Measurements from ENCODE around the gene CCND3. TPM values are rescaled to one million over a fixed set of nuclear protein-coding genes. Genes with fewer than 3 reads are reported as not detected.

The CCND3 gene
- total RNA-seq, 2 experiments from 2014 or later, result 441 to 462 TPM

GRCh38 chr6:41894366-41895299, 47.0 kb downstream of the CCND3 start:
- H3K27me3 Mint-ChIP-seq (ENCODE audit: low read depth), result no peaks in the 10 kb centered on the region
- no peak overlapping the region for H3K4me3 Mint-ChIP-seq
- peaks cover 17% of the 10 kb centered on the region for H3K4me1 Mint-ChIP-seq (ENCODE audit: low read depth)
- H3K27ac Mint-ChIP-seq, result peak overlapping the region; percentile 78
- H3K36me3 Mint-ChIP-seq (ENCODE audit: low read depth), result no peaks in the 10 kb centered on the region
- POLR2A ChIA-PET, result interaction anchor here (1.0 to 3.3 kb wide), 7 partner anchors 26 to 156 kb away, joined by 3 to 12 read pairs (median 5); partner anchors contain the start of genes BYSL, MED20, TAF8 and TOMM6
- no peaks in the 10 kb centered on the region for H3K9me3 Mint-ChIP-seq (ENCODE audit: insufficient read depth)
- DNase-seq, result no peak
- ATAC-seq, result peak; percentile 57
- CTCF ChIA-PET, result interaction anchor here (0.9 to 2.8 kb wide), 9 partner anchors 15 to 210 kb away, joined by 3 to 11 read pairs (median 5); partner anchors contain the start of genes BYSL, MED20 and TOMM6

- Mint-ChIP-seq H3K36me3 (ENCODE audit: low read depth) (no peaks in the 10 kb centered on the region), H3K27ac (no peak overlapping the region), H3K27me3 (ENCODE audit: low read depth) (no peaks in the 10 kb centered on the region), H3K4me3 (no peak overlapping the region), H3K9me3 (ENCODE audit: insufficient read depth) (no peaks in the 10 kb centered on the region), H3K4me1 (ENCODE audit: low read depth) (peaks cover 17% of the 10 kb centered on the region)
- POLR2A ChIA-PET, result interaction anchor here (0.6 to 1.0 kb wide), 3 partner anchors 20 to 560 kb away, joined by 3 to 4 read pairs (median 3); no protein-coding TSS in a partner anchor
- CTCF ChIA-PET, result interaction anchor here (0.6 to 2.8 kb wide), 8 partner anchors 28 to 211 kb away, joined by 3 to 9 read pairs (median 6); partner anchors contain the start of genes BYSL, MED20 and TOMM6
- DNase-seq (no peak), ATAC-seq (no peak)
Observed at GRCh38 chr6:41892921-41893564, 48.6 kb downstream of the CCND3 start.

- no peaks in the 10 kb centered on the region for H3K27me3 Mint-ChIP-seq (ENCODE audit: low read depth)
- H3K9me3 Mint-ChIP-seq (ENCODE audit: insufficient read depth), result no peaks in the 10 kb centered on the region
- peaks cover under 1% of the 10 kb centered on the region for H3K4me1 Mint-ChIP-seq (ENCODE audit: low read depth)
- ChIA-PET POLR2A (interaction anchor here (1.1 to 1.3 kb wide), 2 partner anchors 9 to 46 kb away, joined by 4 to 5 read pairs; no protein-coding TSS in a partner anchor), CTCF (no interaction called here)
- H3K4me3 Mint-ChIP-seq, result no peak overlapping the region
- ATAC-seq, result no peak
- no peak for DNase-seq
- no peaks in the 10 kb centered on the region for H3K36me3 Mint-ChIP-seq (ENCODE audit: low read depth)
- H3K27ac Mint-ChIP-seq, result no peak overlapping the region
Observed at GRCh38 chr6:41887331-41887751, 54.3 kb downstream of the CCND3 start.

GRCh38 chr6:41885930-41886329, 55.7 kb downstream of the CCND3 start:
- ChIA-PET CTCF (no interaction called here), POLR2A (no interaction called here)
- DNase-seq, result no peak
- no peaks in the 10 kb centered on the region for H3K27me3 Mint-ChIP-seq (ENCODE audit: low read depth)
- H3K9me3 Mint-ChIP-seq (ENCODE audit: insufficient read depth), result no peaks in the 10 kb centered on the region
- H3K4me1 Mint-ChIP-seq (ENCODE audit: low read depth), result no peaks in the 10 kb centered on the region
- no peak for ATAC-seq
- H3K36me3 Mint-ChIP-seq (ENCODE audit: low read depth), result no peaks in the 10 kb centered on the region
- no peak overlapping the region for H3K27ac Mint-ChIP-seq
- H3K4me3 Mint-ChIP-seq, result no peak overlapping the region

- no peaks in the 10 kb centered on the region for H3K9me3 Mint-ChIP-seq (ENCODE audit: insufficient read depth)
- no peak overlapping the region for H3K4me3 Mint-ChIP-seq
- no peaks in the 10 kb centered on the region for H3K4me1 Mint-ChIP-seq (ENCODE audit: low read depth)
- H3K36me3 Mint-ChIP-seq (ENCODE audit: low read depth), result no peaks in the 10 kb centered on the region
- POLR2A ChIA-PET, result no interaction called here
- CTCF ChIA-PET, result no interaction called here
- H3K27me3 Mint-ChIP-seq (ENCODE audit: low read depth), result no peaks in the 10 kb centered on the region
- ATAC-seq (no peak), DNase-seq (no peak)
- no peak overlapping the region for H3K27ac Mint-ChIP-seq
Observed at GRCh38 chr6:41884957-41885356, 56.7 kb downstream of the CCND3 start.

Other genes starting within 250 kb of the CCND3 start
- gene TFEB, start 206.2 kb downstream of the CCND3 start, total RNA-seq, result 10 to 100 TPM; 18.5 to 21.2 TPM
- not detected for gene PGC, start 194.4 kb downstream of the CCND3 start, total RNA-seq
- gene FRS3, start 161.9 kb downstream of the CCND3 start, total RNA-seq, result 1 to 10 TPM; 5.1 to 7.0 TPM
- under 1 TPM in 1 of 2 experiments, not detected in 1; 0.40 TPM for gene PRICKLE4, start 161.0 kb downstream of the CCND3 start, total RNA-seq
- 100 to 1,000 TPM; 215 to 218 TPM for gene TOMM6, start 154.1 kb downstream of the CCND3 start, total RNA-seq
- gene USP49, start 46.4 kb downstream of the CCND3 start, total RNA-seq, result 1 to 10 TPM; 6.2 to 7.8 TPM
- 10 to 100 TPM; 20.6 to 22.3 TPM for gene MED20, start 20.7 kb downstream of the CCND3 start, total RNA-seq
- gene BYSL, start 20.3 kb downstream of the CCND3 start, total RNA-seq, result 10 to 100 TPM; 39.4 to 43.1 TPM
- gene TAF8, start 108.7 kb upstream of the CCND3 start, total RNA-seq, result 10 to 100 TPM; 44.1 TPM
- gene C6orf132, start 200.8 kb upstream of the CCND3 start, total RNA-seq, result under 1 TPM in 1 of 2 experiments, not detected in 1; 0.03 TPM
- gene GUCA1A, start 231.6 kb upstream of the CCND3 start, total RNA-seq, result not detected